Measurements from ENCODE around the gene KRTAP19-8.

The KRTAP19-8 gene

DNA sequence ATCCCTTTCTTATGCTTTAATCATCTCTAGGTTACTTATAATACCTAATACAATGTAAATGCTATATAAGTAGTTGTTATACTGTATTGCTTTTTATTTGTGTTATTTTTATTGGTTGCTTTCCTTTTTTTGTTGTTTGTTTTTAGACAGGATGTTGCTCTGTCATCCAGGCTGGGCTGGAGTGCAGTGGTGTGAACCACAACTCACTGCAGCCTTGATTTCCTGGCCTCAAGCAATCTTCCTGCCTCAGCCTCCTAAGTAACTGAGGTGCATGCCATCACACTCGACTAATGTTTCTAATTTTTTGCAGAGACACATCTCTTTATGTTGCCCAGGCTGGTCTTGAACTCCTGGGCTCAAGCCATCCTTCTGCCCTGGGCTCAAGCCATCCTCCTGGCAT, 26.9 kb downstream of the KRTAP19-8 start:
- DNase-seq: no peak

DNA sequence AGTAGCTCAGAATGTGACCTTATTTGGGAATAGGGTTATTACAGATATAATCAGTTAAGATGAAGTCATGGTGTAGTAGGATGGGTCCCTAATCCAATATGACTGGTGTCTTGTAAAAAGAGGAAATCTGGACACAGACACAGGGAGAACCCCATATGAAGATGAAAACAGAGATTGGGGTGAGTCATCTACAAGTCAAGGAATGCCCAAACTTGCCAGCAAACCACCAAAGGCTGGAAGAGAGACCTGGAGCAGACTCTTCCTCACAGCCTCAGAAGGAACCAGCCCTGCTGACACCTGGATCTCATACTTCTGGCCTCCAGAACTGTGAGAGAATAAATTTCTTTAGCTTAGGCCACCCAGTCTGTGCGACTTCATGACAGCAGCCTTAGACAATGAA, 29.9 kb downstream of the KRTAP19-8 start:
- DNase-seq: no peak

GRCh38 chr21:31005019-31005418, 33.3 kb downstream of the KRTAP19-8 start:
- DNase-seq: no peak

DNA sequence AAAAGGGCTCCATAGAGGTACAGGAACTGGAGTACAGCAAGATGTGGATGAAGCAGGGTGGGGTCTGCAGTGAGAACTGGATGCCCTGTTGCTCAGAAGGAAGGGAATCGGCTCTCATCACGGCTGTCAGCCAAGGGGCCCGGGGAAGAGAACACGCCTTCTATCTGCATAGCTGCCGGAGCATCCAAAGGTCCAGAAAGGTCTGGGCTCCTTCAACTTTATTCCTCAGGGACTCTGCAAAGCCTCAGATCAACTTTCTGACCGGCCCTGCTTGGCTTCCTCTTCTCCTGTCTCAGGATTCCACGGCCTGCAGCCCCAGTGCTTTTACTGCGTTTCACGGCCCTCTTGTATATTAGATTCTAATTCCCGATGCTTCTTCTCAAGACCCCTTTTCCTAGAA, 34.8 kb downstream of the KRTAP19-8 start:
- no peak for DNase-seq

- DNase-seq: no peak
These were observed 40.7 kb downstream of the KRTAP19-8 start for GRCh38 chr21:30997541-30997940.

DNA sequence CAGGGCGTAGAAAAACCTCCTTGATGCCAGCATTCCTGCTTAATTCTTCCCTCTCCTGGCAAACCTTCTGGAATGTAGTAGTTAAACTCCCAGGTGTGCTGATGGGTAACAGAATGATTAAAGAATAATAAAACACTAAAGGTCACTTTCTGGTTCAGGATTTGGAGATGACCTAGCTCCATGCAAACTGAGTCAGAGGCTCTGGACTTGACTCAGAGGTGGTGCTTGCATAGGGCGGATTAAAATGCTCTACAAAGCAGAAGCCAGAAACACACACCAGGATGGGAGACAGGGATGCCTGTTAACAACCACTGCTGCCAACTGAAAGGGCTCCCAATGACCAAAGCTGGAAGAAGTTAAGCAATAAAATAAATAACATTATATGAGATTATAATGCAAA, 41.5 kb downstream of the KRTAP19-8 start:
- DNase-seq: no peak

GRCh38 chr21:30994932-30995331, 43.3 kb downstream of the KRTAP19-8 start:
- no peak for DNase-seq

GRCh38 chr21:30990514-30991262, 47.6 kb downstream of the KRTAP19-8 start:
- no peak for DNase-seq

DNA sequence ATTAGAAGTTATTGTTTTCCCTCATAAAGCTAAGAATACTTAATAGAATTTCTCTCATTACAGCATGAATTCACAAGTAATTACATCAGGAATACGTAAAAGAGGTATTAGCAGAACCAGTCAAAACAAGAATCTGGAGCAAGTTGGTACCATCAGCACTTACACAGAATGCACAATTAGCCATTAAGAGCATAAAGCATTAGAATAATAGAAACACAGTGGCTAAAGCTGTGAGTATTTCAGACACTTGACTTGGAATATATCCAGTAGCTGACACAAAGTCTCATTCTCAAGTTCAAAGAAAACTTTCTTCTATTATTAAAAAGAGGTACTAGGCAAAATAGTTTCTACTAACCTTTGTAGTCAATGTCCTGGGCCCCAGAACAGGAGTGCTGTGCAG, 49.6 kb downstream of the KRTAP19-8 start:
- DNase-seq: no peak

All from NCI-H1694 (cell line).